Caco-2 (cell line): ENCODE data around the gene GSTA3. TPM values are rescaled to one million over a fixed set of nuclear protein-coding genes. Genes with fewer than 3 reads are reported as not detected.

Source experiments
- Bru-seq: library from RNA; stranded (reverse); fragments of 400-500 nt; gene quantifications from one replicate; lab custom pipeline; 2021; lab: Mats Ljungman, UMichigan
- BruChase-seq, 2 experiments: library from RNA; stranded (reverse); fragments of 400-500 nt; gene quantifications; one replicate each; lab custom pipeline; 2021; lab: Mats Ljungman, UMichigan
- BruUV-seq: library from RNA; stranded (reverse); fragments of 400-500 nt; replicated peaks from 2 replicates; lab custom pipeline; 2021; lab: Mats Ljungman, UMichigan
- CTCF ChIA-PET: fragments of 300-600 bp; sonication (Branson Sonifier 250); formaldehyde crosslinking; loops from one replicate; lab custom pipeline; 2022; ENCODE audit warnings: antibody characterized with exemption; lab: Charles Lee
- POLR2A ChIA-PET: fragments of 300-600 bp; sonication (Branson Sonifier 250); formaldehyde crosslinking; loops from one replicate; lab custom pipeline; 2022; ENCODE audit warnings: antibody characterized with exemption; lab: Charles Lee
- DNase-seq, 2 experiments: peaks; one replicate each; pipeline versions ENCODE4 v3.0.0 to v3.0.0-alpha.2; 2020 to 2022
- H3K27me3 ChIP-seq: replicated peaks from 2 replicates; pipeline ENCODE4 v1.6.0; 2011; ENCODE audit warnings: low read length; ENCODE audit not compliant: control insufficient read depth, insufficient read depth
- H3K36me3 ChIP-seq: 2 replicates; pipeline ENCODE4 v1.5.1; 2011; ENCODE audit warnings: low read length; ENCODE audit not compliant: control insufficient read depth, insufficient read depth
- H3K4me1 ChIP-seq: fragments of 250-450 bp; sonication (Bioruptor Pico); 2 replicates; pipeline ENCODE4 v1.5.1; 2020; ENCODE audit warnings: mild to moderate bottlenecking
- H3K4me3 ChIP-seq: 2 replicates; pipeline ENCODE4 v1.5.1; 2011; ENCODE audit warnings: low read depth, mild to moderate bottlenecking, control low read depth, low read length
- H3K9me3 ChIP-seq: fragments of 250-450 bp; sonication (Bioruptor Pico); 2 replicates; pipeline ENCODE4 v1.5.1; 2020; ENCODE audit warnings: mild to moderate bottlenecking, moderate library complexity
- H3K27ac Mint-ChIP-seq: one replicate; pipeline ENCODE4 v1.8.0; 2022; ENCODE audit warnings: mixed read lengths; ENCODE audit not compliant: unreplicated experiment
- H3K27me3 Mint-ChIP-seq: one replicate; pipeline ENCODE4 v1.8.0; 2022; ENCODE audit warnings: mixed read lengths; ENCODE audit not compliant: insufficient read depth, unreplicated experiment
- H3K36me3 Mint-ChIP-seq: one replicate; pipeline ENCODE4 v1.8.0; 2022; ENCODE audit warnings: mild to moderate bottlenecking, mixed read lengths; ENCODE audit not compliant: insufficient read depth, unreplicated experiment
- H3K4me1 Mint-ChIP-seq: one replicate; pipeline ENCODE4 v1.8.0; 2022; ENCODE audit warnings: low read depth, mixed read lengths; ENCODE audit not compliant: unreplicated experiment
- H3K4me3 Mint-ChIP-seq: one replicate; pipeline ENCODE4 v1.8.0; 2022; ENCODE audit warnings: mild to moderate bottlenecking, moderate library complexity, mixed read lengths; ENCODE audit not compliant: unreplicated experiment
- H3K9me3 Mint-ChIP-seq: one replicate; pipeline ENCODE4 v1.8.0; 2022; ENCODE audit warnings: mixed read lengths; ENCODE audit not compliant: unreplicated experiment
- intact Hi-C: fragments of 100-400 bp; cut with micrococcal nuclease; formaldehyde crosslinking; loops from one replicate; pipeline ENCODE4 v1.10.0; 2022; ENCODE audit not compliant: unreplicated experiment
- long read RNA-seq: library from polyadenylated mRNA; stranded (forward); transcript quantifications from one replicate; pipeline ENCODE4 v2.0.0, GENCODE V29; 2022
- total RNA-seq: library from RNA; stranded (reverse); gene quantifications from 2 replicates; pipeline ENCODE4 v1.2.3, GENCODE V29; 2022
- TF ChIP-seq, protein P1 (sequence below), 2 experiments: fragments of 200-600 bp in 1 of 2; IDR thresholded peaks; 1 replicate in 1 of 2; 2 replicates in 1 of 2; pipeline versions ENCODE4 v1.5.1 to v1.8.0; 2011 to 2022; ENCODE audit warnings: antibody characterized with exemption in 1 of 2, control low read depth in 1 of 2, inconsistent platforms in 1 of 2, low read depth in 1 of 2, low read length in 1 of 2, mild to moderate bottlenecking in 1 of 2, moderate library complexity in 1 of 2; ENCODE audit not compliant: insufficient read depth in 1 of 2, severe bottlenecking in 1 of 2, unreplicated experiment in 1 of 2

GSTA3 gene
- total RNA-seq (not detected in 2 replicates), Bru-seq, nascent RNA (percentile 19 among the genes with signal in this experiment), BruChase-seq, experiment 1, labeled RNA remaining after a 2-hour chase (percentile 10 among the genes with signal in this experiment), BruChase-seq, experiment 2, labeled RNA remaining after a 6-hour chase (percentile 10 among the genes with signal in this experiment)
- long read RNA-seq: 0 reads

DNA sequence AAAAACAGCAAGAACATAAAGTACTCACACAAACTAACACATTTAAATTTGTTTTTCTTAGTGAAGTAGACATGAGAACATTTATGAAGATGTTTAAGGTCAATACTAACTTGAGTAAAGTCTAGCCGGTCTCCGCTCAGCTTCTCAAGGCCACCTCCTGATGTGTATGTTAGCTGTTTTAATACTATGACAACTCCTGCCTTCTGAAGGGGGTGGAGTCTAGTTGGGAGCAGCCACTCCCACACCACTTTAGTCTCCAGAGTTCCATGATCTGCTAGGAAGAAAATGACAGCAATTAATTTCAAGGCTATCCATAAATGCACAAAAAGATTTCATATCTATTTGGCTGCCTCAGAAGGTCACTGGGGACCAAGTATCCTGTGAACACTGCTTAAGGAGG, at the start of gene GSTA3:
Gene GSTA3 (minus strand): TSS at position 168 of the 400 bp plus-strand sequence. CDS start 3,864 bp downstream, outside the sequence.
- Histone ChIP-seq H3K9me3 (peaks cover 3% of the 10 kb centered on the region; the same call in 1 of the 2 replicates), H3K4me3 (no peak within 1 kb of the TSS), H3K27me3 (no peaks in the 10 kb centered on the region), H3K4me1 (0 out of 2 replicates have a peak, but pooled peaks cover 3% of the 10 kb centered on the region), H3K36me3 (no peaks in the 10 kb centered on the region)
- intact Hi-C loops: no loop called here
- Mint-ChIP-seq H3K4me1 (no peaks in the 10 kb centered on the region), H3K36me3 (no peaks in the 10 kb centered on the region), H3K27ac (no peak within 1 kb of the TSS), H3K4me3 (no peak within 1 kb of the TSS), H3K27me3 (no peaks in the 10 kb centered on the region), H3K9me3 (peaks cover 2% of the 10 kb centered on the region)
- DNase-seq: no peak
- POLR2A ChIA-PET: no interaction called here
- TF ChIP-seq, protein P1, sequence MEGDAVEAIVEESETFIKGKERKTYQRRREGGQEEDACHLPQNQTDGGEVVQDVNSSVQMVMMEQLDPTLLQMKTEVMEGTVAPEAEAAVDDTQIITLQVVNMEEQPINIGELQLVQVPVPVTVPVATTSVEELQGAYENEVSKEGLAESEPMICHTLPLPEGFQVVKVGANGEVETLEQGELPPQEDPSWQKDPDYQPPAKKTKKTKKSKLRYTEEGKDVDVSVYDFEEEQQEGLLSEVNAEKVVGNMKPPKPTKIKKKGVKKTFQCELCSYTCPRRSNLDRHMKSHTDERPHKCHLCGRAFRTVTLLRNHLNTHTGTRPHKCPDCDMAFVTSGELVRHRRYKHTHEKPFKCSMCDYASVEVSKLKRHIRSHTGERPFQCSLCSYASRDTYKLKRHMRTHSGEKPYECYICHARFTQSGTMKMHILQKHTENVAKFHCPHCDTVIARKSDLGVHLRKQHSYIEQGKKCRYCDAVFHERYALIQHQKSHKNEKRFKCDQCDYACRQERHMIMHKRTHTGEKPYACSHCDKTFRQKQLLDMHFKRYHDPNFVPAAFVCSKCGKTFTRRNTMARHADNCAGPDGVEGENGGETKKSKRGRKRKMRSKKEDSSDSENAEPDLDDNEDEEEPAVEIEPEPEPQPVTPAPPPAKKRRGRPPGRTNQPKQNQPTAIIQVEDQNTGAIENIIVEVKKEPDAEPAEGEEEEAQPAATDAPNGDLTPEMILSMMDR (IDR thresholded peaks at IDR 0.05; ENCODE audit: insufficient read depth in 1 of 2, low read depth in 1 of 2, low read length in 1 of 2, severe bottlenecking in 1 of 2, unreplicated experiment in 1 of 2): no peak
- BruUV-seq: no TSS peak
- CTCF ChIA-PET: no interaction called here

DNA sequence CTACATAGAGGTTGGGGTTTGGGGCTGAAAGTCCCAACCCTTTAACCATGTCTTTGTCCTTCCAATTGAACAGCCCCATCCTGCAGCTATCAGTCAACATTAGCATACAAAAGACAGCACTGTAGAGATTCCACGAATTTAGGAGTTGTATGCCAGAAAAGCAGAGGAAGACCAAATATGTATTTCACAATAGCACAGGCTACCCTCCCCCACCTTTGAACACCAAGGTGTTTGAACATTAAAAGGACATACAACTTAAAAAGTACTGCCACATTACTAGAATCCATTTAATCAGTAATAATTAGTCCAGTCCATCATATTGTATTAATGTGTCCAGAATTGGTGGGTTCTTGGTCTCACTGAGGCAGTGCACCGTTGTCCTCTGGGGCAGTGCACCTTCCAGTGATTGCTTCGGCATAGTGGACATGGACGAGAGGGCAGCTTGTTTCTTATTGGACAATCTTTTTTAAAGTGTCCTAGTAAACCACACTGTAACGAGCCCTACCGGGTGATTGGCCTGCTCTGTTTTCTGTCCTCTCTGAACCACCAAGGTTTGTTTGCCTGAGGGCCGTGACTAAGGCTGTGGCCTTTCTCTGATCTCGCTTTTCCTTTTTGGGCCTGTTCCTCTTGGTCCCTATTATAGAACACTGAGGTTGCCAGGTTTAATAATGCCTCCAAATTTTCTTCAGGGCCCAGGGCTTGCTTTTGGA, 49.2 kb upstream of the GSTA3 start:
- H3K4me1 ChIP-seq: peaks cover 5% of the 10 kb centered on the region; the same call in 1 of the 2 replicates
- TF ChIP-seq, protein P1 (IDR thresholded peaks at IDR 0.05; ENCODE audit: insufficient read depth in 1 of 2, low read depth in 1 of 2, low read length in 1 of 2, severe bottlenecking in 1 of 2, unreplicated experiment in 1 of 2): no peak
- Mint-ChIP-seq H3K9me3 (peaks cover 12% of the 10 kb centered on the region), H3K27me3 (no peaks in the 10 kb centered on the region), H3K4me3 (no peak overlapping the region), H3K4me1 (no peaks in the 10 kb centered on the region), H3K27ac (no peak overlapping the region), H3K36me3 (no peaks in the 10 kb centered on the region)
- no peaks in the 10 kb centered on the region for H3K27me3 ChIP-seq
- H3K4me3 ChIP-seq: no peak overlapping the region
- no peaks in the 10 kb centered on the region for H3K9me3 ChIP-seq
- no peak for DNase-seq
- no TSS peak for BruUV-seq
- no peaks in the 10 kb centered on the region for H3K36me3 ChIP-seq
- intact Hi-C loops: no loop called here
- ChIA-PET POLR2A (no interaction called here), CTCF (no interaction called here)

DNA sequence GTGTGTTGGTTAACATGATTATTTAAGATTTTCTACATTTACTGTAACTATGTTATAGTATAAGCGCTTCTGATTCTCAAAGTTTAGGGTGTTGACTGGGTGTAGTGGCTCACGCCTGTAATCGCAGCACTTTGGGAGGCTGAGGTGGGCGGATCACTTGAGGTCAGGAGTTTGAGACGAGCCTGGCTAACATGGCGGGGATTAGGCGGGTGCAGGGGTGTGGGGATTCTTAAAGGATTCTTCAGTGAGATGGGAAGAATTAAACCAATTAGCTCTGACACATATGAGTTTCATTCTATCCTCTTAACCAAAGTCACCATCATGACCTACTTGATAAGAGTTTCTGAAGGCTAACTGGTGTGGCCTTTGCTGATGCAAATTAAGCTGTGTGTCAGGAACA, 46.4 kb upstream of the GSTA3 start:
- Mint-ChIP-seq H3K4me3 (no peak overlapping the region), H3K4me1 (no peaks in the 10 kb centered on the region), H3K27me3 (no peaks in the 10 kb centered on the region), H3K27ac (no peak overlapping the region), H3K36me3 (no peaks in the 10 kb centered on the region), H3K9me3 (peaks cover 12% of the 10 kb centered on the region)
- H3K9me3 ChIP-seq: no peaks in the 10 kb centered on the region
- DNase-seq: no peak
- no peak overlapping the region for H3K4me3 ChIP-seq
- intact Hi-C loops: no loop called here
- BruUV-seq: no TSS peak
- H3K4me1 ChIP-seq: no peaks in the 10 kb centered on the region
- ChIA-PET POLR2A (no interaction called here), CTCF (no interaction called here)
- no peaks in the 10 kb centered on the region for H3K27me3 ChIP-seq
- no peaks in the 10 kb centered on the region for H3K36me3 ChIP-seq
- TF ChIP-seq, protein P1 (IDR thresholded peaks at IDR 0.05; ENCODE audit: insufficient read depth in 1 of 2, low read depth in 1 of 2, low read length in 1 of 2, severe bottlenecking in 1 of 2, unreplicated experiment in 1 of 2): no peak
